Endodermal cell (in vitro differentiated cells): Measurements from ENCODE around the gene KIF26B. TPM values are rescaled to one million over a fixed set of nuclear protein-coding genes. Genes with fewer than 3 reads are reported as not detected.

ENCODE experiments used
- DNase-seq: peaks from one replicate; pipeline ENCODE4 v3.0.0-alpha.2; 2017
- H3K27ac ChIP-seq: 2 replicates; pipeline ENCODE4 v1.5.1; 2013; ENCODE audit warnings: mild to moderate bottlenecking, low read depth, low read length, moderate library complexity
- H3K27me3 ChIP-seq: 2 replicates; pipeline ENCODE4 v1.6.1; 2013; ENCODE audit warnings: mild to moderate bottlenecking, low read length, moderate library complexity; ENCODE audit not compliant: insufficient read depth, control insufficient read depth, poor library complexity, severe bottlenecking
- H3K36me3 ChIP-seq: 2 replicates; pipeline ENCODE4 v1.7.0; 2013; ENCODE audit warnings: mild to moderate bottlenecking, low read length, moderate library complexity; ENCODE audit not compliant: control insufficient read depth, insufficient read depth
- H3K4me1 ChIP-seq: one replicate; pipeline ENCODE4 v1.7.0; 2013; ENCODE audit warnings: low read length; ENCODE audit not compliant: control insufficient read depth, insufficient read depth
- H3K4me3 ChIP-seq: 2 replicates; pipeline ENCODE4 v1.5.1; 2013; ENCODE audit warnings: mild to moderate bottlenecking, low read length, moderate library complexity
- H3K9ac ChIP-seq: 2 replicates; pipeline ENCODE4 v1.6.1; 2013; ENCODE audit warnings: mild to moderate bottlenecking, low read length, moderate library complexity; ENCODE audit not compliant: poor library complexity, severe bottlenecking; ENCODE audit errors: extremely low read depth
- H3K9me3 ChIP-seq: 2 replicates; pipeline ENCODE4 v1.6.1; 2013; ENCODE audit warnings: mild to moderate bottlenecking, low read length, moderate library complexity; ENCODE audit not compliant: control insufficient read depth
- H3K27ac Mint-ChIP-seq: 2 replicates; pipeline ENCODE4 v1.8.0; 2020; ENCODE audit warnings: mixed read lengths
- H3K27me3 Mint-ChIP-seq: 2 replicates; pipeline ENCODE4 v1.8.0; 2021; ENCODE audit warnings: mild to moderate bottlenecking, mixed read lengths; ENCODE audit not compliant: insufficient read depth
- H3K36me3 Mint-ChIP-seq: 2 replicates; pipeline ENCODE4 v1.8.0; 2020; ENCODE audit warnings: low read depth, mixed read lengths
- H3K4me1 Mint-ChIP-seq: 2 replicates; pipeline ENCODE4 v1.8.0; 2020; ENCODE audit warnings: mixed read lengths
- H3K4me3 Mint-ChIP-seq: 2 replicates; pipeline ENCODE4 v1.8.0; 2020; ENCODE audit warnings: mild to moderate bottlenecking, moderate library complexity, mixed read lengths
- H3K9me3 Mint-ChIP-seq: 2 replicates; pipeline ENCODE4 v1.8.0; 2020; ENCODE audit warnings: mild to moderate bottlenecking, mixed read lengths
- WGBS, 2 experiments: methylation state at CpG; one replicate each; pipeline versions ENCODE4 v1.1.5 to v1.1.7; 2013; ENCODE audit warnings: missing lambda C conversion rate in 2 of 2, mixed read lengths in 1 of 2; ENCODE audit not compliant: insufficient coverage in 1 of 2, insufficient read length in 1 of 2; 5-methylcytosine and 5-hydroxymethylcytosine counted together
- total RNA-seq, 2 donors: library from RNA; stranded (reverse); fragmentation: NEBNext Ultra II Directional in 1 of 2; extraction: Animal tissue kit (Norgen Biotek cat#: 25700) in 1 of 2; gene quantifications; 2 replicates in 1 of 2; 3 replicates in 1 of 2; pipeline ENCODE4 v1.2.1, GENCODE V29; 2021
- TF ChIP-seq, protein P1 (sequence below): fragments of 200-600 bp; sonication (generic); conservative IDR thresholded peaks from 2 replicates; pipeline ENCODE4 v1.5.0; 2021; ENCODE audit warnings: antibody characterized with exemption, mild to moderate bottlenecking

The KIF26B gene
- total RNA-seq, 2 donors from 2014 or later, result 12.3 to 21.0 TPM

DNA sequence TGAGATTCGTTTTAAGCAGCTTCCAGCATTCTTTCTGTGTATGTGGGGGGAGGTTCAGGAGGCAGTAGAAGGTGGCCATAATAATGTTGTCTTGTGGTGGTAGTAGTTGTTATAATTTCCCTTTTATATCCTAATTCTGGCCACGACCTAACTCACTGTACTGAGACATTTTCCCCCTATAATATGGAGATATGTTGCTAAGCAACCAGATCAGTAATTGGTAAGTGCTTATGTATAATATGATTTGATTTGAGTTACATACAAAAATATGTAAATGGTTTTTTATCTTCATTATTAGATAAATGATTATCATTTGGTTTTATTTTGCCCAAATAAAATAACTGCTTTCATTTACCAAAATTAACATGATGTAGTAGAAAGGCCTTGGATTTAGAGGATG is 376.2 kb downstream of the KIF26B start:
- H3K4me3 ChIP-seq, result no peak overlapping the region
- no peak overlapping the region for H3K9ac ChIP-seq
- no peaks in the 10 kb centered on the region for H3K36me3 Mint-ChIP-seq
- no peak overlapping the region for H3K27ac Mint-ChIP-seq
- no peaks in the 10 kb centered on the region for H3K9me3 ChIP-seq
- H3K36me3 ChIP-seq, result no peaks in the 10 kb centered on the region
- 83% methylated on average over 1 of the region's 2 CpGs; no CpG with 5 or more reads in 1 of the 2 experiments for WGBS, 2 experiments
- H3K27me3 Mint-ChIP-seq, result no peaks in the 10 kb centered on the region
- H3K4me1 ChIP-seq, result peaks cover 2% of the 10 kb centered on the region
- DNase-seq, result no peak
- H3K4me3 Mint-ChIP-seq, result no peak overlapping the region
- H3K27me3 ChIP-seq, result no peaks in the 10 kb centered on the region
- no peak overlapping the region for H3K27ac ChIP-seq
- H3K9me3 Mint-ChIP-seq, result peaks cover 2% of the 10 kb centered on the region
- peaks cover 9% of the 10 kb centered on the region for H3K4me1 Mint-ChIP-seq
- TF ChIP-seq, protein P1, sequence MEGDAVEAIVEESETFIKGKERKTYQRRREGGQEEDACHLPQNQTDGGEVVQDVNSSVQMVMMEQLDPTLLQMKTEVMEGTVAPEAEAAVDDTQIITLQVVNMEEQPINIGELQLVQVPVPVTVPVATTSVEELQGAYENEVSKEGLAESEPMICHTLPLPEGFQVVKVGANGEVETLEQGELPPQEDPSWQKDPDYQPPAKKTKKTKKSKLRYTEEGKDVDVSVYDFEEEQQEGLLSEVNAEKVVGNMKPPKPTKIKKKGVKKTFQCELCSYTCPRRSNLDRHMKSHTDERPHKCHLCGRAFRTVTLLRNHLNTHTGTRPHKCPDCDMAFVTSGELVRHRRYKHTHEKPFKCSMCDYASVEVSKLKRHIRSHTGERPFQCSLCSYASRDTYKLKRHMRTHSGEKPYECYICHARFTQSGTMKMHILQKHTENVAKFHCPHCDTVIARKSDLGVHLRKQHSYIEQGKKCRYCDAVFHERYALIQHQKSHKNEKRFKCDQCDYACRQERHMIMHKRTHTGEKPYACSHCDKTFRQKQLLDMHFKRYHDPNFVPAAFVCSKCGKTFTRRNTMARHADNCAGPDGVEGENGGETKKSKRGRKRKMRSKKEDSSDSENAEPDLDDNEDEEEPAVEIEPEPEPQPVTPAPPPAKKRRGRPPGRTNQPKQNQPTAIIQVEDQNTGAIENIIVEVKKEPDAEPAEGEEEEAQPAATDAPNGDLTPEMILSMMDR, result no peak

DNA sequence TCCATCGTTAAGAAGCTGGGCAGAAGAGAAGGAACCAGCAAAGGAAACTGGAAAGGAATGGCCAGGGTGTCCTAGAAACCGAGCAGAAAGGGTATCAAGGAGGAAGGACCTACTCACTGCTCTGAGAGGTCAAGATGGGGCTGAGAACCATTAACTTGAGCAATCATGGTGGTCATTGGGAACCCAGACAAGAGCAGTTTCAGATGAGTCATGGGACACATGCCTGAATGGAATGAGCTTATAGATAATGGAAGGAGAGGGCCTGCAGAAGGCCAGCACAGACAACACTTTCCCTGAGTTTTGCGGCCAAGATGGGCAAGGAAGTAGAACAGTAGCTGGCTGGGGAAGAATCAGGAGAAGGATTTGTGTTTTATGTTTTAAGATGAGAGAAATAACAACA is 383.2 kb downstream of the KIF26B start:
- TF ChIP-seq, protein P1, result no peak
- H3K4me3 Mint-ChIP-seq, result no peak overlapping the region
- H3K27ac Mint-ChIP-seq, result no peak overlapping the region
- Histone ChIP-seq H3K4me1 (no peaks in the 10 kb centered on the region), H3K9ac (no peak overlapping the region), H3K36me3 (no peaks in the 10 kb centered on the region), H3K27me3 (no peaks in the 10 kb centered on the region), H3K9me3 (no peaks in the 10 kb centered on the region), H3K27ac (no peak overlapping the region), H3K4me3 (no peak overlapping the region)
- peaks cover 18% of the 10 kb centered on the region for H3K4me1 Mint-ChIP-seq
- peaks cover 9% of the 10 kb centered on the region for H3K36me3 Mint-ChIP-seq
- H3K9me3 Mint-ChIP-seq, result no peaks in the 10 kb centered on the region
- 92 to 97% methylated on average over 3 of the region's 3 CpGs for WGBS, 2 experiments
- H3K27me3 Mint-ChIP-seq, result no peaks in the 10 kb centered on the region
- peak; percentile 43 for DNase-seq

DNA sequence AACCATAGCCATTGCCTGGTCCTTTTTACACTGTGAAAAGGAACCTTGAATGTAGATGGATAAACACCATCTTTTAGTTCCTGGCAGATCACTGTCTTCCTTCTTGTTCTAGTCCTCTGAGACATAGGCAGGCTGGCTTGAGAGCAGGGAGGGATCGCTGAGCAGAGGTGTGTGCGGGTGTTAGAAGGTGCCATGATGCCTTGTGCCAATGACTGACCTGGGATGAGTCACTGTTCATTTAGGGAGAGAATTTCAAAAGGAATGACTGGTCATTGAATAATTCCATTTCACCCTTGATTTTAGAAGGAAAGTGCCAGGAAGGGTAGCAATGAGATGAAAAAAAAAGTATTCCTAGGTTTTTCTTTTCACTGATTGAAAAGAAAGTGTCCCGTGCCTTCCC is 383.9 kb downstream of the KIF26B start:
- H3K4me1 ChIP-seq, result no peaks in the 10 kb centered on the region
- no peak for DNase-seq
- H3K4me3 ChIP-seq, result no peak overlapping the region
- TF ChIP-seq, protein P1, result no peak
- no peaks in the 10 kb centered on the region for H3K9me3 Mint-ChIP-seq
- no peaks in the 10 kb centered on the region for H3K27me3 ChIP-seq
- H3K4me1 Mint-ChIP-seq, result peaks cover 18% of the 10 kb centered on the region
- no peaks in the 10 kb centered on the region for H3K36me3 ChIP-seq
- WGBS, 2 experiments, result 93 to 100% methylated on average over 2 to 3 of the region's 3 CpGs
- H3K27ac Mint-ChIP-seq, result no peak overlapping the region
- no peak overlapping the region for H3K9ac ChIP-seq
- no peaks in the 10 kb centered on the region for H3K27me3 Mint-ChIP-seq
- H3K4me3 Mint-ChIP-seq, result no peak overlapping the region
- H3K27ac ChIP-seq, result no peak overlapping the region
- peaks cover 14% of the 10 kb centered on the region for H3K36me3 Mint-ChIP-seq
- H3K9me3 ChIP-seq, result no peaks in the 10 kb centered on the region
